Gastroesophageal sphincter (tissue), 3 donors: ENCODE data around the gene KCNK2.

Source experiments
- CTCF ChIP-seq, 4 experiments: fragments of 200-600 bp in 2 of 4; fragments of 450-650 bp in 2 of 4; sonication (generic) in 1 of 4; IDR thresholded peaks; one replicate each; pipeline ENCODE4 v1.5.1; 2017 to 2019; ENCODE audit warnings: antibody characterized with exemption in 4 of 4, mild to moderate bottlenecking in 2 of 4, moderate library complexity in 2 of 4
- EP300 ChIP-seq: sonication (generic); formaldehyde crosslinking; IDR thresholded peaks from one replicate; pipeline ENCODE4 v1.6.1; 2017; ENCODE audit warnings: antibody characterized with exemption, mild to moderate bottlenecking
- POLR2A ChIP-seq, 2 donors: fragments of 450-650 bp; IDR thresholded peaks; one replicate each; pipeline ENCODE4 v1.6.1; 2017; ENCODE audit warnings: antibody characterized with exemption in 2 of 2, mild to moderate bottlenecking in 2 of 2, moderate library complexity in 1 of 2

GRCh38 chr1:215146240-215146975, 63.9 kb downstream of the KCNK2 start:
- TF ChIP-seq CTCF (IDR thresholded peaks at IDR 0.05) (no peak), POLR2A (IDR thresholded peaks at IDR 0.05) (no peak), EP300 (no peak)
